Activated CD4-positive, alpha-beta T cell treated with anti-CD3 and anti-CD28 coated beads, Interleukin-2, amount 50 U/mL, for 16 hours (primary cell): ENCODE data around the gene TOLLIP.
"Not testable (repeated sequence)": the region's sequence is repeated elsewhere in the genome, so short reads cannot be mapped to it uniquely, and the experiment has no call there.

ENCODE experiments used
- DNase-seq: peaks from one replicate; pipeline ENCODE4 v3.0.0-alpha.2; 2020

Gene TOLLIP

GRCh38 chr11:1242751-1243150 is 66.7 kb downstream of the TOLLIP start:
- DNase-seq: not testable (repeated sequence)

GRCh38 chr11:1242289-1242688 is 67.1 kb downstream of the TOLLIP start:
- no peak for DNase-seq

- DNase-seq: no peak
Measured at GRCh38 chr11:1241706-1242105, 67.7 kb downstream of the TOLLIP start.

- DNase-seq: no peak
Measured at GRCh38 chr11:1240771-1241170, 68.7 kb downstream of the TOLLIP start.

GRCh38 chr11:1239596-1240205 is 69.7 kb downstream of the TOLLIP start:
- no peak for DNase-seq

GRCh38 chr11:1238767-1239595 is 70.5 kb downstream of the TOLLIP start:
- no peak for DNase-seq

- DNase-seq: no peak
Measured at GRCh38 chr11:1237851-1238250, 71.6 kb downstream of the TOLLIP start.

GRCh38 chr11:1237128-1237580 is 72.3 kb downstream of the TOLLIP start:
- DNase-seq: no peak

- DNase-seq: no peak
Measured at GRCh38 chr11:1236316-1237127, 72.9 kb downstream of the TOLLIP start.

- DNase-seq: no peak
Measured at GRCh38 chr11:1235901-1236315, 73.5 kb downstream of the TOLLIP start.

GRCh38 chr11:1235306-1235900 is 74.0 kb downstream of the TOLLIP start:
- no peak for DNase-seq

- DNase-seq: no peak
Measured at GRCh38 chr11:1234771-1235305, 74.6 kb downstream of the TOLLIP start.

GRCh38 chr11:1234054-1234720 is 75.2 kb downstream of the TOLLIP start:
- no peak for DNase-seq

- no peak for DNase-seq
Measured at GRCh38 chr11:1233351-1234053, 75.9 kb downstream of the TOLLIP start.

GRCh38 chr11:1232883-1233321 is 76.5 kb downstream of the TOLLIP start:
- DNase-seq: no peak

- DNase-seq: no peak
Measured at GRCh38 chr11:1232021-1232882, 77.2 kb downstream of the TOLLIP start.

GRCh38 chr11:1231396-1232020 is 77.9 kb downstream of the TOLLIP start:
- no peak for DNase-seq

GRCh38 chr11:1230456-1231395 is 78.7 kb downstream of the TOLLIP start:
- no peak for DNase-seq

- no peak for DNase-seq
Measured at GRCh38 chr11:1230121-1230455, 79.3 kb downstream of the TOLLIP start.
